ENCODE results near the gene NLRP14.

NLRP14 gene

DNA sequence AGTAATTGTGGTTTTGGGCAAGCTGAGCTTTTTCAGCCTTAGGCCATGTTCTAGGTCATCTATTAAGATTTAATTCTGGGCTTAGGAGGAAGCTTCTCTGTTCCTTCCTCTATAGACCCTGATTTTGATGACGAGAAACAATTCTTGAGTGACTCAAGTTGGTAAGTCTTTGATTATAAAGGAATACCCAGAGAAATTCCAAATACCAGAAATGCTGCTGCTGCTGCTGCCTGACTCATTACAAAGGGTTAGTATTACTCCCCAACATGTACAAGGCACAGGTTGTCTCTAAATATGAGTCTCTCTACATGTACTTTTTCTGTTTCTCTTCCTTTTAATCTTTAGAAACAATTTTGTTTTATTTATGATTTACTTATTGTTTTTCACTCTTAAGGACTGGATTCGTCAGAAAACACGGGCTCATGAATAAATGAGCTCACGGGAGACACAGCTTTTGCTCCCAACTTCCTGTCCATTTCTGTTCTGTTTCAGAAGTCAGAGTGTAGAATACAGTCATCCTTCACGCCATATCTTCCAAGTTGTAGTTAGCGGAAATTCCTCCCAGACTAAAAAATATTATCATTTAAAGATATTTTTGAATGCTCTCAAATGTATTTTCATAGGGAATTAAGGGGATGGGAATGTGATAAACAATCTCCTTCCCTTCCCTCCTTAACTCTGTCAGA lies 36.7 kb downstream of the NLRP14 start:
- no peak for DNase-seq

DNA sequence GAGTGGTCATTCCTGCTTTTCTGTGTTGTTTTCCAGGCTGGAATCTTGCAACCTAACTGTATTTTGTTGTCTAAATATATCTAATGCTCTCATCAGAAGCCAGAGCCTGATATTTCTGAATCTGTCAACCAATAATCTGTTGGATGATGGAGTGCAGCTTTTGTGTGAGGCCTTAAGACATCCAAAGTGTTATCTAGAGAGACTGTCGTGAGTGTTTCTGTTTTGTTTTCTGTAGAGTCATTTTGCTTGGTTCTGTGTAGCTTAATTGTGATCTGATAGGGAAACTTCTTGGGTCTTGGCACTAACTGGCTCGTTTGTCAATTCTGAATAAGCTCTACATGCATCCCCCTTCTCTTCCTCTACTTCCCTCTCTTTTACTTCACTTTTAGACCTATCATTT lies 37.4 kb downstream of the NLRP14 start:
- DNase-seq: no peak

DNA sequence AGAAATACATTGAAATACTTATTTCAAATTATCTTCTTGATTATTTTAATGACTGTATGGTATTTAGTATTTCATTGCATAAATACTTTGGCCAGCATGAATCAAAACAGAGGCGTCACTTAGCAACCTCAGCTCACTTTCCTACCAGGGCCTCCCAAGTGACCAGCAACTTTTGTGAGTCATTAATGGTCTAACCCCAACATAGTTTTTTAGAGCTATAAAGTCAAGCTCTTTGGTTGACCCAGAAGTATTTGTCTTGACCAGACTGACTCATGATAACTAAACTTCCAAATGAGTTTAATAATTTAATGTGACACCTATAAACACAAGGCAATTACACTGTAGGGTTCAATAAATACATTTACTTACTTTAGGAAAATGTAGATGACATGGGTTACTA lies 40.6 kb downstream of the NLRP14 start:
- no peak for DNase-seq

DNA sequence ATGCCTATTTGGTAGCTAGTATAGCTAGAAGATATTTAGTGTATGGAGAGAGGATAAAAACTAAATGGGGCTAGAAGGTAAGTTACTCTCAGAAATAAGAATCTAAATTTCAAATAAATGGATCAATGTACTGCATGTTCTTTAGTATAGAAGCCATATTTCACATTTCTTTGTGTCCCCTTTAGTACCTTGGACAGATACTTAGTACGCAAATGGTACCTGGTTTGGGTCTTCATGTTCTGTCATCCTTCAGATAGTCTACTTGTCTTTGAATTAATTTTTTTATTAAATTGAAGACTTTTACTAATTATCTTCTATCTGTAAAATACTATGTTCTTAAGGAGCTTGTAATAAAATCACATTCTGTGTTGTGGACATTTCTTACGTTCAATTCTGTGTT lies 42.3 kb downstream of the NLRP14 start:
- no peak for DNase-seq

DNA sequence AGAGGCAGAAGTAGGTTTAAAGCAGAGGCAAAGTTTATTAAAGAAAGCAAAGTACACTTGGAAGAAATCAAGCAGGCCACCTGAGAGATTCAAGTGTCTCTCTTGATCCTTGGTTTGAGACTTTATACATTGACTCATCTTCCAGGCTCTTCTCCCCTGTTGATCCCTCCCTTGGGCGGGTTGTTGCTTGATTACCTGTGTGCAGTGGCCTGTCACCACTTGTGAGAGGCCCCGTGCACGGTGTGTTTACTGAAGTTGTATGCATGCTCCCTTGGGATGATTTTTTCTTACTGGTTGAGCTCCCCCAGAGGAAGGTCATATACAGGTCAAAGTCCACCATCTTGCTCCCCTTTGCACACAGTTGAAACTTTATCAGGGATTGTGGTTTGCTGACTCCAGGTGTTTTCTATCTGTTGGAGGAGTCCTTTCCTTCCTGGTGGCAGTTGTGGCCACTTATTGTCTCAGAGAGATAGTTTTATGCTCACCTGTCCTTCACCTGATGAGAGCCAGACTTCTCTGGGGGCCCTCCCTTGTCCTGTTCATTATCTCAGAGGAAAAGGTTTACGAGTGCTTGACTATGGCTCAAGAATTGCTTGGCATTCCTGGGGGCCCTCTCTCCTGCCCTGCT lies 52.2 kb downstream of the NLRP14 start:
- DNase-seq: no peak

DNA sequence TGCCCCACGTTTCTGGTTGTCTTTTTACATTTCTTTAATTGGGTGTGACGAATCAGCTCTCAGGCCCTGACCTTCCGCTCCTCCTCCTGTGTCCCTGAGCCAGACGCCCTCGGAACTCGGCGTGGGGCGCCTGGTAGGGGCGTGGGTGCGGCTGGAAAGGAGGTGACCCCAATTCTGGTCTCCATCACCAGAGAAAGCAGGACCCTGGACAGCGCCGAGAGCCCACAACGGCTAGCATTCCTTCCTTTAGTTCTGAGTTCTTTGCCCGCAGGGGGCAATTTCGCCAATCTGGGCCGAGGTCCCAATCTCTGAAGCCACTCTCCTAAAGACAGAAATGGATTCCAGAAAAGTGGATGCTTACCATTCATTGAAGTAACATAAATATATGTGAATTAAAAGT lies 56.8 kb downstream of the NLRP14 start:
- DNase-seq: no peak

DNA sequence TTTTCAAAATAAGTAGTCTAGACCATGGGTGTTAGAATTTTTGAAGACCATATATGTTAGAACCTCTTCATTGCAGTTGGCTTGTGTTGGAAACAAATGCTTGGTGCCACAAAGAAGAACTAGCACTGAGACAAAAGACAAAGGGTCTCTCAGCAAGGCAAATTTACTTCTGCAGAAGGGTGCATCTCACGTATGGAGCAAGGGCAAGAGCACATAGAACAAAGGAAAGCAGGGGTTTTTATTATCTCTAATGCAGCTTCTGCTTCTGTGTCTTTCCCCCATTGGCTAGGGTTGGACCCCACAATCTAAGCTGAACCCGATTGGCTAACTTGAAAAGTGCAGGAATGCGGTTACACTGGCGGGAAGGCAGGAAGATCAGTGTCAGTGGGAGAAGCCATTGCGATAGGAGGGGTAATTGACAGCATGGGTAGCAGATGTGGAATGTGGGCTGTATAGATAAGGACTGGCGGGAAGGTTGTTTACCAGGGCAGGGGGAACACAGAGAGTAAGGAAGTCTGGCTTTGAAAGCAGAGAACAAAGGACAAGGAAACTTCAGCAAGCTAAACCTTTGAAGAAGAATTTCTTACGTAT lies 59.4 kb downstream of the NLRP14 start:
- no peak for DNase-seq

DNA sequence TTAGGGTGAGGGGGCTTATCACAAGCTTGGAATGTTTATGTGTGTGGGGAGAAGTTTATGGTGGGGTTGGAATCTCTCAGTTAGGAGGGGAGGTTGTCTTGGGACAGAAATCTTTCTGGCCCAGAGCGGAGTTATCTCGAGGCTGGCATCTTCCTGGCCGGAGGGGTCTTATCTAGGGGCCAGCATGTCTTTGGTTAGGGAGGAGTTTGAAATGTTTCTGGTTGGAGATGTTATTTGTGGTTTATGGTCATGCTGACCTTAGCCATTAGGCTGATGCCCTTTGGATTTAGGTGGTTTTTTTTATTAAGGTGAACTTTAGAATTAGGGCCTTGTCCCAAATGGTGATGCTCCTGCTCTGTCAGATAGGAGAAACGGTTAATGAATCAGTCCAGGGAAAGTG lies 60.6 kb downstream of the NLRP14 start:
- no peak for DNase-seq

DNA sequence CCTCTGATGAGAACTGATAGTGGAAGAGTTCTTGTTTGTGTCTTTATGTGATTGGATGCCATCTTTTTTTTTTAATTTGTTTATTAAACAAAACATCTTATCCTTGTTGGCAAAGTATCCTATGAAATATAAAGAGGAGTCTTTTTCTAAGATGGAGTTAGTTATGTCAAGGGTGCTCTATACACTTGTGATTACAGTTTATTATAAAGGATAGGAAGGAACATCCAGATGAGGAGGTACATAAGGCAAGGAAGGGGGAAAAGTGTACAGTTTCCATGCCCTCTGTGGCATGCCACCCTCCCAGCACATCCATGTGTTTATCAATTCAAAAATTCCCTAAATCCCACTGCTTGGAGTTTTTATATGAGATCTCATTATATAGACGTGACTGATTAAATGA lies 61.2 kb downstream of the NLRP14 start:
- no peak for DNase-seq

DNA sequence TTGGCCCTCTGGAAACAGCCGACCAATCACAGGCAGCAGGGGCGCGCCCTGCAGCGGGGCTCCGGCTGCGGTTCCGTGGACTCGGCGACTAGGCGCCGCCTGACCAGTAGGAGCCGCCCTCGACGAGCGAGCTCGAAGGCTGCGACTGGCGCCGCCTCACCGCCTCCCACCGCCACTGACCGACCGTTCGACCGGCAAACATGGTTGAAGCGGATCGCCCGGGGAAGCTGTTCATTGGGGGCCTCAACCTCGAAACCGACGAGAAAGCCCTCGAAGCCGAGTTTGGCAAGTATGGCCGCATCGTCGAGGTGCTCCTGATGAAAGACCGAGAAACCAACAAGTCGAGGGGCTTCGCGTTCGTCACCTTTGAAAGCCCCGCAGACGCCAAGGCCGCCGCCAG lies 68.6 kb downstream of the NLRP14 start, which contains the start of gene RBMXL2:
Gene RBMXL2 (plus strand): TSS at position 78 of the 400 bp plus-strand sequence. CDS start 123 bp downstream, at position 201.
- DNase-seq: no peak

DNA sequence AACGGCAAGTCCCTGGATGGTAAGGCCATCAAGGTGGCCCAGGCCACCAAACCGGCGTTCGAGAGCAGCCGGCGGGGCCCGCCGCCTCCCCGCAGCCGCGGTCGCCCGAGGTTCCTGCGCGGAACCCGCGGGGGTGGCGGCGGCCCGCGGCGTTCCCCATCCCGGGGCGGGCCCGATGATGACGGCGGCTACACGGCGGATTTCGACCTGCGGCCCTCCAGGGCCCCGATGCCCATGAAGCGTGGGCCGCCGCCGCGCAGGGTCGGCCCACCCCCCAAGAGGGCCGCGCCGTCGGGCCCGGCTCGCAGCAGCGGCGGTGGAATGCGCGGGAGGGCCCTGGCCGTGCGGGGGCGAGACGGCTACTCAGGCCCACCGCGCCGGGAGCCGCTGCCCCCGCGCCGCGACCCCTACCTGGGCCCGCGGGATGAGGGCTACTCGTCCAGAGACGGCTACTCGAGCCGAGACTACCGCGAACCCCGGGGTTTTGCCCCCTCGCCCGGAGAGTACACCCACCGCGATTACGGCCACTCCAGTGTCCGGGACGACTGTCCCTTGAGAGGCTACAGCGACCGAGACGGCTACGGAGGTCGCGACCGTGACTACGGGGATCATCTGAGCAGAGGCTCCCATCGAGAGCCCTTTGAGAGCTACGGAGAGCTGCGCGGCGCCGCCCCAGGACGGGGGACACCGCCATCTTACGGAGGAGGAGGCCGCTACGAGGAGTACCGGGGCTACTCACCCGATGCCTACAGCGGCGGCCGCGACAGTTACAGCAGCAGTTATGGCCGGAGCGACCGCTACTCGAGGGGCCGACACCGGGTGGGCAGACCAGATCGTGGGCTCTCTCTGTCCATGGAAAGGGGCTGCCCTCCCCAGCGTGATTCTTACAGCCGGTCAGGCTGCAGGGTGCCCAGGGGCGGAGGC lies 69.3 kb downstream of the NLRP14 start:
- no peak for DNase-seq

DNA sequence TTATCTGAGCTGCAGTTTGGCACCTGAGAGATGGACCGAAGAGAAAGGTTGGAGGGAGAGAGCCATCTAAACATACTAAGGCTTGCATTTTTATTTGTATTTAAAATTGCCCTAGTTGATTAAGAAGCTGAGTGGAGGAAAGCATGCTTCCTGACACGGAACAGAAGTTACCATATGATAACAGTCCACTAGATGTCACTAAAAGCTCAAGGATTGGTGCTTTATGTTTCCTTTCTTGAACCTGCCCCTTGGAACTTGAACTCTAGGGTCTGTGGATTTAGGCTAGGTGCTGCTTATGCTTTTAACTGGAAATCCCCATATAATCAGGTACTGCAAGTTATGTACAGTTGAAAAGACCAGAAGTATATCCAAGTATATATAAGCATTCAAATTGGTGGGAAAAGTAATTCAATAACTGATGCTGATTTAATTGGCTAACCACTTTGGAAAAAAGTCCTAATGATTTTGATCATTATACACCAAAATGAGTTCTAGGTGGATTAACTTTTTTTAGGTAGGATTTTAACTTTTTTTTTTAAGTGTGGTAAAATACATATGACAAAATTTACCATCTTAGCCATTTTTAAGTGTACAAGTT lies 78.1 kb downstream of the NLRP14 start:
- DNase-seq: no peak

DNA sequence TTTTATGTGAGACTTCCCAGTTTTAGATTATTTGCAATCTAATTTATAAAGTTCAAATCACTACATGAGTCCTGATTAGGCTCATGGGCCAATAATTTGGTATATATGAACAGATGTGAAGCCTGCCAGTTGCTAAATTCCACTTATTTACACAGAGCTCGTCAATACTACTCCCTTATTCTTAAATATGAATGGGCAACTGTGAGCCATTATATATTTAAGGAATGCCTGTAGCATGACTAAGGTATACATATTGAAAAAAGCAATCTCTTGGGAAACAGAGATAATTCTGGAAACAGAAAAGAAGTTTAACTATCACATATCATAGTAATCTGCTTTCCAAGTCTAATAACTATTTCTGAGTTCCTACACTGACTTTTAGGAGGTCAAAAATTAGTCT lies 95.5 kb downstream of the NLRP14 start:
- DNase-seq: no peak

DNA sequence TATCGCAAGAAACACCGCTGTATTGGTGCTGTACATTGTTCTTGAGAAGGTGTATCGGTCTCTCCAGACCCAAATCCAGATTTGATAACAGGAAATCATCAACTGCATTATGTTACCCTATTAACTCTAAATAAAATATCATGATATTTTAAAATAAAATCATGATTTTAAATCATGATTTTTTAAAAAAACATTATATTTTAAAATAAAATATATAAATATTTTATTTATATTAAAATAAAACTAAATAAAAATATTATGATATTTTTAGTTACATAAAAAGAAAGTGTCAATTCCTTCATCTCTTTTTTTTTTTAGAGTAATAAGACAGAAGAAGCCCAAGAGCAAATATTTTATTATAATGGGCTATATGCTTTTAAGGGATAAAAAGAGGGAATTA lies 96.1 kb downstream of the NLRP14 start:
- no peak for DNase-seq

Measured in stimulated activated naive CD4-positive, alpha-beta T cell treated with Interleukin-2 at 50 U/mL for 16 hours (primary cell).